Activated CD4-positive, CD25-positive, alpha-beta regulatory T cell treated with anti-CD3 and anti-CD28 coated beads, Interleukin-2, amount 50 U/mL, for 16 hours (primary cell): ENCODE results near the gene ESYT3.

Experiments used
- DNase-seq: peaks from one replicate; pipeline ENCODE4 v3.0.0-alpha.2; 2020; ENCODE audit warnings: low read depth, low spot score

The ESYT3 gene, protein sequence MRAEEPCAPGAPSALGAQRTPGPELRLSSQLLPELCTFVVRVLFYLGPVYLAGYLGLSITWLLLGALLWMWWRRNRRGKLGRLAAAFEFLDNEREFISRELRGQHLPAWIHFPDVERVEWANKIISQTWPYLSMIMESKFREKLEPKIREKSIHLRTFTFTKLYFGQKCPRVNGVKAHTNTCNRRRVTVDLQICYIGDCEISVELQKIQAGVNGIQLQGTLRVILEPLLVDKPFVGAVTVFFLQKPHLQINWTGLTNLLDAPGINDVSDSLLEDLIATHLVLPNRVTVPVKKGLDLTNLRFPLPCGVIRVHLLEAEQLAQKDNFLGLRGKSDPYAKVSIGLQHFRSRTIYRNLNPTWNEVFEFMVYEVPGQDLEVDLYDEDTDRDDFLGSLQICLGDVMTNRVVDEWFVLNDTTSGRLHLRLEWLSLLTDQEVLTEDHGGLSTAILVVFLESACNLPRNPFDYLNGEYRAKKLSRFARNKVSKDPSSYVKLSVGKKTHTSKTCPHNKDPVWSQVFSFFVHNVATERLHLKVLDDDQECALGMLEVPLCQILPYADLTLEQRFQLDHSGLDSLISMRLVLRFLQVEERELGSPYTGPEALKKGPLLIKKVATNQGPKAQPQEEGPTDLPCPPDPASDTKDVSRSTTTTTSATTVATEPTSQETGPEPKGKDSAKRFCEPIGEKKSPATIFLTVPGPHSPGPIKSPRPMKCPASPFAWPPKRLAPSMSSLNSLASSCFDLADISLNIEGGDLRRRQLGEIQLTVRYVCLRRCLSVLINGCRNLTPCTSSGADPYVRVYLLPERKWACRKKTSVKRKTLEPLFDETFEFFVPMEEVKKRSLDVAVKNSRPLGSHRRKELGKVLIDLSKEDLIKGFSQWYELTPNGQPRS

DNA sequence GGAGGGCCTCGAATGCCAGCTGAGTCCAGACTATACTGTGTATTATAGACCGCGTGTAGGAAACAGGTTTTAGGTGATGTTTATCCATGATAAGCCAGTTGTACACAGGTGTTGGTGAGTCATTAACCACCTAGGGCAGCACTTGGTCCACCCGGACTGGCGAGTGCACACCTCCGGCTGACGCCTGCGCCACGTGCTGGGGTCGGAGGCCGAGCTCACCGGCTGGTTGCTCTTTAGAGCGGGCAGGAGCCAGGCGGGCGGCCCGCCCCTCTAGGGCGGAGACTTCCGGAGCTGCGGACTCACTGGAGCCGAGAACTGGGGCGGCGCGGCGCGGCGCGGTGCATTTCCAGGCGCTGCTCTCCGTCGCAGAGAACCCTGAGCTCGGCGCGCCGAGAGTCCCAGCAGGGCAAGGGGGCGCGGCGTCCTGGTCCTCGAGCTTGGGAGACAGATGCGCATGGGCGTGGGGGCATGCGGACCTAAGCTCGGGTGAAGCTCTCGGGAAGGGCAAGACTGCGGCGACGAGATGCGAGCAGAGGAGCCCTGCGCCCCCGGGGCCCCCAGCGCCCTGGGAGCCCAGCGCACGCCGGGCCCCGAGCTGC, at the start of gene ESYT3:
ESYT3 (plus strand) TSS at position 341 of the 599 bp plus-strand sequence; CDS start at position 524, 183 bp downstream.
- DNase-seq, result no peak

DNA sequence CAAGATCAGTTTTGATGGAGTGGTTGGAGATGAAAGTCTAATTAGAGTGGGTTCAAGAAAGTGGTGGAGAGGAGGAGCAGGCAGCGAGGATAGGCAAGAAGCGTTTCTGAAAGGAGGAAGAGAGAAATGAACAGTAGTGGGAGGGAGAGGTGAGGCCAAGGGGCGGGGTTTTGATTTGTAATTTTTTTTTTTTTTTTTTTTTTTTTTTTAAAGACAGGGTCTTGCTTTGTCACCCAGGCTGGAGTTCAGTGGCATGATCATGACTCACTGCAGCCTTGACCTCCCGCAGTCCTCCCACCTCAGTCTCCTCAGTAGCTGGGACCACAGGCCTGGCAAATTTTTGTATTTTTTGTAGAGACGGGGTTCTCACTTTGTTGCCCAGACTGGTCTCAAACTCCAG, 49.4 kb upstream of the ESYT3 start:
- no peak for DNase-seq

DNA sequence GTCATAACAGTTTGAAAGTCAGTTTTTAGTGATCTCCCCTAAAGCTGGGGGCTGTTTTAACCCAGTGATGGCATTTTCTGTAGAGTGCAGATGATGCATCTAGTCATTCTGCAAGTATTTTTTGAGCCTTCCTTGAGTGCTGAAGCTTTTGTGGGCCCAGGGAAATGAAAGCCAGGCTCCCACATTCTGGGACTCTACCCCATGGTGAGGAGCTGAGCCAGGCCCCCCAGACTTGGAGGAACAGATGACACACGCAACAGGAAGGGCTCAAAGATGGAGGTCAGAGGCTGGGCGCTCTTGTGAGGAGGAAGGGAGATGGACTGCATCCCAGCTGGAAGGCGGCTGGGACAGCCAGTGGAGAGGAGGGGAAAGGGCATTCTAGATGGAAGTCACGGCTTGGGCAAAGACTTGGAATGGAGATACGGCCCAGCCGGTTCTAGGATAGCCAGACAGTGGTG, 45.2 kb upstream of the ESYT3 start:
- no peak for DNase-seq

DNA sequence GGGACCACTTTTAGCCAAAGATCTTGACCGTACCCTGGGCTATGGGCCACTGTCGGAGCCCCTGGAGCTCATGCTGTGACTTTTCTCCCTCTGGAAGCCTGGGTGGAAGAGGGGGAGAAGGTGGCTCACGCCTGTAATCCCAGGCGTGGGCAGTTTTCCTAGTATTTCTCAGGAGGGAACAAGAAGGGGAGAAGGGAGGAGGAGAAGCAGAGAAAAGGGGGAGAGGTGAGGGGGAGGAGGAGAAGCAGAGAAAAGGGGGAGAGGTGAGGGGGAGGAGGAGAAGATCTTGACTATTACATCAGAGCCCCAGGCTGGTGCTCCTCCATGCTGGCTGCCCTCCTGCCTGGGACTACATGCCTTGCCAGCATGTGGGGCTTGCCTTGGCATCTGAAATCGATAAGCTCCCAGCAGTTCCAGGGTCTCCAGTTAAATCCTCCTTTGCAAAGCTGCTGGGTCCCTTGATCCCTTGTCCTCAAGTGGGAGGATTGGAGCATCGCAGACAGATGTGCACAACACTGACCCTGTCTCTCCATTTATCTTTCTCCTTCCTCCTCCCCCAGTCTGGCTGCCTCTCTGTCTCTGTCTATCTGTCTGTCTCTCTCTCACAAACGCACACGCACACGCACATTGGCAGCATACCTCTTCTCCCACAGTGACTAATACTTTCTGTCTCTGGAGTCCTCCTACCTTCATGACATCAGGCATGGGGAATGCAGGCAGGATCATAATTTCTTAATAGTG, 44.4 kb upstream of the ESYT3 start:
- no peak for DNase-seq

DNA sequence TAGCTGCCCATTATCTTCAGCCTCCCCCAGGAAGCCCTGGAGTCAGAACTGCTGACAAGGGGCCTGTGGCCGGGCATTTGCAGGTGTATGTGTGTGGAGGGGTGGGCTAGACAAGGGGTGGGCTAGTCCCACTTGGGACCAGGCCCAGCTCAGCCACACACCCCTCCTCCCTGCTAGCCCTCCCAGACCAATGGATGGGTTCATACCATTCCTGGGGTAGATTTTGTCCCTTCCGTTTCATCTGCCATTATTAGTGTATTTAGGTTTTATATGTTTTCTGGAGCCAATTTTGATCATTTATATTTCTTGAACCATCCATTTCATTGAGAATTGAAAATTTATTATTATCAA, 43.9 kb upstream of the ESYT3 start:
- DNase-seq, result no peak

DNA sequence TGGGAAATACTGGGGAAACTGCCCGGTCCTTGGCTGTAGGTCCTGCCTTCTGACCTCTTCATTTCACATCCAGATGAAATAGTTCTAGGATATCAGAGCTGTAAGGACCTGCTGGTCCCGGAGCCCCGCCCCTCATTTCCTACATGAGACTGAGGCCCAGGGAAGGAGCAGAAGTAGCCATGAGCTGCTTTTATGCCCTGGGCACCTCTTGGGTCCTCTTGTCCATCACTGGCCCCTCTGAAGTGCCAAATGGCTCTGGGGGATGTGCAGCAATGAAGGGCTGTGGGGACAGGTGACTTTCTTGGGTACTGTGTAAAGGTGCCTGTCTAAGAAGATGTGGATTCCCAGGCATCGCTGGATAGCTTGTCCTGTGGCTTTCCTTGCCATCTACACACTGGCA, 40.3 kb upstream of the ESYT3 start:
- no peak for DNase-seq

DNA sequence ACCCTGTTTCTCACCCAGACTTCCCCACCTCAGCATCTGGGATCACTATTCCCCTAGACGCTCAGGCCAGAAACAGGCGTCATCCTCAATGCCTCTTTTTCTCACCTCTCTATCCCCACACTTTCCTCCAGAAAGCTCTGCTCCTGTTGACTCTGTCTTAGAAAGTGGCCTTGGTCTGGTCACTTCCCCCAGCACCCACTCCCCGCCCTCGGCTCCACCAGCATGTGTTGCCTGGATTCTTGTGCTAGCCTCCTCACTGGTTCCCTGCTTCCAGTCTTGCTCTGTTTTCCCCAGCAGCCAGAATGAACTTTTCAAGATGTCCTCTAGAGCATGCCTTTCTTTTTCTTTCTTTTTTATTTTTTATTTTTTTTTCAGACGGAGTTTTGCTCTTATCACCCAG, 39.7 kb upstream of the ESYT3 start:
- DNase-seq, result no peak

DNA sequence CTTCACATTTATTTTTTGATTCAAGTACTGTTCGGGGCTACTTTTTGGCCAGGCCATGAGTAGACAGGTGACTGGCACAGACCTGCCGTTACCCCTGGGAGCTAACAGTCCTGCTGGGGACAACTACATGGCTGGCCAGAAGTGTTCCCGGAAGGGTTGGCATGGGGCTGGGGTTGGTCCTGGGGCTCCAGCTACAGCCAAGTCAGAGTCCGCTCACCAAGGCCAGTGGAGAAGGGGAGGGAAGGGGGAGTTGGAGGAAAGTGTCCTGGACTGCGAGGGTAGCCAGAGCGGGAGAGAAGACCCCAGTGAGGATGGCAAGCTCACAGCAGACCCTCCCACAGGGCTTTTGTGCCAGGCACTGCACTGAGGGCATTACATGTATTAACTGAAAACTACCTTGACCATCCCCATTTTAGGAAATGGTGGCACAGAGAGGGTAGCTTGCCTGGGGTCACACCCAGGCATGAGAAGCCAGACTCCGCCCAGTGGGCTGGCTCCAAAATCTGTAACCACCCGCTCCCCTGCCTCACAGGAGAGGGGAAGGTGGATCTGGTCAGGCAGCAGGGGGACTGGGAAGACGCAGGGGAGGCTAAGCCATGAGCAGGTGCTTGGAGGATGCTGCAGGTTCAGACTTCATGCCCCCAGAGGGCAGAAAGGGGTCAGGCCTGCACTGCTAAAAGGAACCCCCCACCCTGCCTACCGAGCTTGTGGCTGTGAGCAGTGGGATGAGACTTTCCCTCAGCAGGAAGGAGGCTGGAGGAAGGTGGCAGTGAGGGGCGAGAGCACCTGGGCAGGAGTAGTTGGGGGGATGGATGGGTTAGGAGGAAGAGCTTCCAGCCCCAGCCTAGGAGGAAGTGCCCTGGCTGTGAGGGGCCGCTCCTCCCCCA, 38.3 kb upstream of the ESYT3 start:
- DNase-seq, result no peak

DNA sequence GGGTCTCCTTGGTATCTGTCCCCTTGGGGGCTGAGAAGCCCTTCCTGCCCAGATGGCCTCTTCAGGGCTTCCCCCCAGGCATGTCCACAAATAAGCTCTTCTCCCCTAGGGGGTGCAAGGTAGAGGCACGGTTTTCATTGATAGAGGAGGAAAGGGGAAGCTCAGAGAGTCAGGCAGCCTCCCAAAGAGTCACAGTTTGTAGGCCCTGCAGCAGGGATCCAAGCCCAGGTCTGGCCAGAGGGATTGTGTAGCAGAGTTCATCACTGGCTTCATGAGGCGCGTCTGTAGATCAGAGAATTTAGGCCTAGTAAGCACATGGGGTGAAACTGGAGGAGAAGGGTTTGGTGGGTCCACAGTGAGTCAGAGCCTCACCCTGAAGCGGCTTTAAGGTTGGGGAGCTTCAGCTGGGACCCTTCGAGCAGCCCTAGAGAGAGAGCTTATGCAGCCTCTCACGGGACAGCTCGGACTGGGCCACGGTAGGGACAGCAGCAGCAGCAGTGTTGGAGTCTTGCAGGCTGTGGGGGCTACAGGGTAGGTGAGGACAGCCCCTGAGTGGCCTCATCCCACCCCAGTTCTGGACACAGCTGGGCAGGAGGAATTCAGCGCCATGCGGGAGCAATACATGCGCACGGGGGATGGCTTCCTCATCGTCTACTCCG, 37.5 kb upstream of the ESYT3 start:
- no peak for DNase-seq

DNA sequence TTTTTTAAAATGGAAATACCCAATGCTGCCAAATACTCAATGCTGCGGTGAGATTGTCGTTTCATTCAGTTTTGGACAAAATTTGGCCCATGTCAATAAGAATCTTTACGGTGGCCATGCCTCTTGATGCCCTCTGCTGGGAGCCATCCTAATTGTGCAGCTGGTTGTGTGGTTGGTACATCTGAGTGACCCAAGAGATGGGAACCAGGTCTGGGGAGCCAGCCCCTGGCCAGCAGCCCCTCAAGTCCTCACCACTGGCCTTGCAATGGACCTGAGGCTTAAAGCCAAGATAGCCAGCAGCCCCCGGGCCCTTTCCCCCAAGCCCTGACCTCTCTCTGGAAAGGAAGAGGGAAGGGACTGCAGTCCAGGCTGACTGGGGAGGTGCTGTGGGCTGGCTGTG, 36.4 kb upstream of the ESYT3 start:
- no peak for DNase-seq

DNA sequence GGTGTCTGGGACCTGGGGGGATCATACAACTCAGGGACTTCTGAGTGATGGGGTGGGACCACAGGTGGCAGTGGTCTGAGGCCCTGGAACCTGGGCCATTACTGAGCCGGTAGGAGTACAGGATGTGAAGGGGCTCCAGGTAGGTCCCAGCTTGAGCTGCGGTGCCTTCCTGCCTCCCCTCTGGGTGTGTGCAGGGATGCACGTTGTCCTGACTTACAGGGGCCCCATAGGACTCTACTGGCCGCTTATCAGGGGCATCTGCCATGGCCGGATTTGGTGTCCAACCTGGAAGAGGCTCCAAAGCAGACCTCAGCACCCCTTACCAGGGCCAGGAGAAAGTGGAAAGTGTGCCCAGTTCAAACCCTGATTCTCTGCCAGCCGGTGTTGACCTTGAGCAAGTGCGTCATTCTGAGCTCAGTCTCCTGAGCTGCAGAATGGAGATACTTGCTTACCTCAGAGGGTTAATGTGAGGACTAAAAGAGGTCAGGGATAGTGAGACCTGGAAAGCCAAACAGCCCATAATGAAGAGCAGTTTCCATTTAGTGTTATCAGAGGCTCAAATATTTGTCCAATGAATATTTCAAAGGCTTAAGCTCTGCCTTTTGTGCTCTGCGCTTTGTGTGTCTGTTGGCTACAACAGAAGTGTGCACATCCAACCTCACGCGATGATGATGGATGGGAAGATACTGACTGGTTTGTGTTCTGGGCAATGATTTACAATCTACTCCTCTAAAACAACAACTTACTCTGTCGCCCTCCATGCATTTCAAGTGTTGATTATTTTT, 35.4 kb upstream of the ESYT3 start:
- DNase-seq, result no peak

DNA sequence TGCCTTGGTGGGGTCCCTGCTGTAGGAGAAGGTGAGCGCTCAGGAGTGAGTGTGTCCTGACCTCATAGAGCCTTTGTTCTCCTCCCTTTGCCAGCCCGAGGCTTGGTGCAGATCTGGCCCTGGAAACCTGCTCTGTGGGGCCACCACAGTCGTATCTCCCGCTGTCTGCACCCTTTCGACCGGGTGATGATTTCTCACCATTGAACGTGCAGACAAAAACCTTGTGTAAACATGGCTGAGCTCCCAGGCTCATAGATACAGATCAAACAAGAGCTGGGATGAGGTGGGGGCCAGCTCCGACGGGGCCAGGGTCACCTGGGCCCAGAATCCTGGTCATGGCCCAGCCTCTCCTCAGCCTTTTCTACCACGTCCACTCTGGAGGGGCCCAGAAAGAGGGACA, 34.6 kb upstream of the ESYT3 start:
- no peak for DNase-seq

DNA sequence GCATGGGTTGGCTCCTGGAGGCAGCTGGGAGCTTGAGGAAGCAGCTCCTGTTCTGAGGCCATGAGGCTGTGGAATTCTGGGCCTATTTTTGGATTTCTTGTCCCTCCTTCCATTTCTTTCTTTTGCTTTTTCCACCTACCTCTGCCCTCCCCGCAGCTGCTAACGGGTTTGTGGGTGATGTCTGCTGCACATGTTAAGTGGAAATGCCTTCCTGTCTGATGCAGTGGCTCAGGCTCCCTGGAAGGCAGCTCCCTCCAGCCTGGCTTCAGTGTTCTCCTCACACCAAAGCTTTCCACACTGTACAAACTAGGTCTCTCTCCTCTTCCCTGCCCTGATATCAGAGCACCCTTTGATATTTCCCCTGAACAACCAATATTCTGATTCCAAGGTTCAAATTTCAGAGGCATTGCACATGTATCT, 33.8 kb upstream of the ESYT3 start:
- no peak for DNase-seq

DNA sequence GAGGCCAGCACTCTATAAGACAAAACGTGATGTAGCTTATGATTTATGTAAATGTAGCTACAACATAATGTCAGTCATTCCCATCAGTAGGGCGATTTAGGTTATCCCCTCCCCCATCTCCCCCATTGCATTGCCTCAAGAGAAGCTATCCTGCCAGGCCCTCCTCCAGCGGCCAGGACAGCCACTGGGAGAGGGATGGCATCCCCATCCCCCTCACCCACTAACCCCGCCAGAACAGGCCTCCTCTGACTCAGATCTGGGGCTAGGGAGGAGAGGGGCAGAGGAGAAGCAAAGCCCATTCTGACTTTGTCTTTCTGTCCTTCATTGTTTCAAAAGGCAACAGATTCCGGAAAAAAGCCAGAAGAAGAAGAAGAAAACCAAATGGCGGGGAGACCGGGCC, 32.6 kb upstream of the ESYT3 start:
- DNase-seq, result no peak

DNA sequence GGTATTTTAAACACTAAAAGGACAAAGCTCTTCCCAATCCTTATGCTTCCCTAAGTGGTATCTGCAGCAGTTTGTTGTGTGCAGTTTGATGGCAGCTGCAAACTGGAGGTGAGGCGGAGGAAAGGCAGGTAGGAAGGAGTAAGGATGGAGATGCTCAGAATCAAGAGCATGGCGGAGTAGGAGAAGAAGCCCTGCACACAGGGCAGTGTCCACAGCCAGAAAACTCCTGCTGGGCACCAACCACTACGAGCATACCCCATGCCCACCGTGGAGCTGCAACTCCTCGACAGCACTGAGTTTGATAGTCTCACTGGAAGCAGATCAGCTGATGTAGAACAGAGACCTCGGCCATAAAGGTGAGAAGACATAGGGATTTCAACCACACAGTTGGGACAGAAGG, 30.3 kb upstream of the ESYT3 start:
- no peak for DNase-seq

DNA sequence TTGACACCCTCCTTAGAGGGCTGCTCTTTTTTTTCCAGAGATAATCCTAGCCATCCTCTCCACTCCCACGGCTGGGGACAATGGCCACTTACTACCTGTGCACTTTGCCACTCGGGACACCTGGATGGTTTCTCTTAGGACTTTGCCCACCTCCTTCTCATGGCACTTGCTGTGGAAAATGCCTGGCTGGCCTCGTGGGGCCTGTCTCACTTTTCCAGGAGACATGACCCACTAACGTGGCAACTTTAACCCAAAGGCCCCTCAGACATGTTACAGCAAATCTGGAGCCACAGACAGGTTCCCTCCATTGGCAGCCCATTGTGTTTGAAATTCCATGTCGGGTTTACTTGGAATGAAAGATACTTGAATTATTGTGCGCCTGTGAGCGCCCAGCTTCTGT, 29.4 kb upstream of the ESYT3 start:
- no peak for DNase-seq

DNA sequence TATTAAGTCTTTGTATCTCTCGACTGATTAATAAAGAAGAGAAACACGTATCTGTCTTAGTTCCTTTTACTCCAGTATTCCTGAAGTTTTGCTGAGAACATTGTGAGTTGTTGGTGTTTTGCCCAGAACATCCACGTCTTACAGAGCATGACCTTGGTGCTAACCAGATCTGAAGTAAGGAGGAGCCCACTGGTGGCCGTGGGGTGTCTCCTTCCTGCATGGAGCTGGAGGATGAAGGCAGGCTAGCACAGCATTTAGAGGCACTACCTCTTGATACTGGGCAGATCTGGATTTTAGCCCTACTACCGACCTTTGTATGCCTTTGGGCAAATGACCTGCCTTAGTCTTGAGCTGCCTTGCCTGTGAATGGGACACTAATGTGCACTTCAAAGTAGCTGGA, 28.9 kb upstream of the ESYT3 start:
- no peak for DNase-seq

DNA sequence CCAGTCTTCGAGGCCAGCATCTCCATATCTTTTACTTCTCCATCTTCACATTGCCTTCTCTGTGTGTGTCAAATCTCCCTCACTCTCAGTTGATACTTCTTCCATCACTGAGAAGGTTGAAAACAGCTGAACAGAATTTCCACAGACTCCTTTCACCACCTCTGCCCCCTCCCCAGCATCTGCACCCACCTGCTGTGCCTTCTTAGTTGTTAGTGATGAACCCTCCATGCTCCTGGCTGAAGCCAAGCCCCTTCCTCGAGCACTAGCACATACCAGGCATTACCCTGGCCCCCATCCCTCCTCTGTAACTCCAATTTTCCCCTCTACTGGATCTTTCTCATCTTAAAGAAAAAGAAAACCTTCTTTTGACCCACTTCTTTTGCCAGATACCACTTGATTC, 27.8 kb upstream of the ESYT3 start:
- DNase-seq, result no peak

DNA sequence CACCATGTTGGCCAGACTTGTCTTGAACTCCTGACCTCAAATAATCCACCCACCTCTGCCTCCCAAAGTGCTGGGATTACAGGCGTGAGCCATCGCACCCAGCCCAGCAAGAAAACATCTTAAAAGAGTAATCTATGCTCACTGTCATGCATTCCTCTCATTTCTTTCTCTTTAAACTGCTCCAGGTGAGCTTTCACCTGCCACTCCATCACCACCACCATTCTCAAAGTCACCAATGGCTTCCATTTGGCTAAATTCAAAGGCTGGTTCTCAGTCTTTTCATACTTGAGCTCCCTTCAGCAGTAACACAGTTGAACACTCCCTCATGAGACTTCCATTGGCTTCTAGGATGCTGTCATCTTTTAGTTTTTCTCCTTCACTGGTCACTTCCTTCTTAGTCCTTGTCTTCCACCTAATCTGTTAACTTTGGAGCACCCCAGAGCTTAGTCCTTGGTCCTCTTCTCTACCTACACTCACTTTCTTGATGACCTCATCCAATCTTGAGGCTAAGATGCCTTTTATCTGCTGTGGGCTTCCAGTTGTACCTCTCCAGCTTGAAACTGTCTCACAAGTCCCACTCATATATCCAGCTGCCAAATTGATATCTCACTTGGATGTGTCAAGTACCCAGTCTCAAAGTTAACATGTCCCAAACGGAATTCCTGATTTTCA, 27.0 kb upstream of the ESYT3 start:
- no peak for DNase-seq
